ENCODE results near the gene CXCR5. TPM values are rescaled to one million over a fixed set of nuclear protein-coding genes. Genes with fewer than 3 reads are reported as not detected.

Gene CXCR5
- polyA plus RNA-seq, 1 donor (not counting 4 experiments of a cell fraction or from before 2014, with no cell fraction given), result not detected

- dilution Hi-C loops (cut with MboI; ENCODE audit: extremely low pct_ligation_motif_present, low sequenced_read_pairs), result no loop called here
- no peak overlapping the region for H3K4me2 ChIP-seq (ENCODE audit: control insufficient read depth, extremely low read depth, insufficient read depth, low read depth, low read length)
- no peaks in the 10 kb centered on the region for H3K9me3 ChIP-seq (ENCODE audit: control insufficient read depth, low read depth, low read length)
- H3K27ac ChIP-seq (ENCODE audit: control insufficient read depth, insufficient read depth, low read length), result no peak overlapping the region
- no peak overlapping the region for H2AFZ ChIP-seq (ENCODE audit: control insufficient read depth, low read length)
- H3K9me1 ChIP-seq (ENCODE audit: control insufficient read depth, extremely low read depth, insufficient read depth, low read length), result no peaks in the 10 kb centered on the region
- no peak for FAIRE-seq
- no peaks in the 10 kb centered on the region for H4K20me1 ChIP-seq (ENCODE audit: control insufficient read depth, extremely low read depth, insufficient read depth, low read length)
- H3K4me3 ChIP-seq (ENCODE audit: control insufficient read depth in 2 of 3, extremely low read depth in 1 of 3, insufficient read depth in 2 of 3, low read depth in 1 of 3, low read length in 3 of 3), result no peak overlapping the region
- no peak for DNase-seq (ENCODE audit: low read depth, low spot score)
- H3K79me2 ChIP-seq (ENCODE audit: control insufficient read depth, insufficient read depth, low read length), result no peaks in the 10 kb centered on the region
- no peaks in the 10 kb centered on the region for H3K36me3 ChIP-seq (ENCODE audit: control insufficient read depth in 2 of 2, extremely low read depth in 1 of 2, insufficient read depth in 2 of 2, low read length in 2 of 2)
- TF ChIP-seq CTCF (optimal IDR thresholded peaks at IDR 0.05 in 1 of 3, IDR thresholded peaks at IDR 0.05 in 1 of 3, conservative IDR thresholded peaks at IDR 0.05 in 1 of 3; ENCODE audit: extremely low read depth in 1 of 3, insufficient read depth in 2 of 3, low read length in 3 of 3) (no peak), EZH2 (IDR thresholded peaks at IDR 0.05; ENCODE audit: low read length) (no peak)
- H3K4me1 ChIP-seq (ENCODE audit: control insufficient read depth, extremely low read depth, insufficient read depth, low read length), result no peaks in the 10 kb centered on the region
- no peaks in the 10 kb centered on the region for H3K27me3 ChIP-seq (ENCODE audit: control insufficient read depth, extremely low read depth, insufficient read depth, low read length)
- no peak overlapping the region for H3K9ac ChIP-seq (ENCODE audit: control insufficient read depth, extremely low read depth, insufficient read depth, low read length)
Observed at GRCh38 chr11:118851970-118852369, 31.7 kb upstream of the CXCR5 start.

- Histone ChIP-seq H3K9ac (ENCODE audit: control insufficient read depth, extremely low read depth, insufficient read depth, low read length) (no peak overlapping the region), H3K4me3 (ENCODE audit: control insufficient read depth in 2 of 3, extremely low read depth in 1 of 3, insufficient read depth in 2 of 3, low read depth in 1 of 3, low read length in 3 of 3) (no peak overlapping the region), H2AFZ (ENCODE audit: control insufficient read depth, low read length) (no peak overlapping the region), H3K4me2 (ENCODE audit: control insufficient read depth, extremely low read depth, insufficient read depth, low read depth, low read length) (no peak overlapping the region), H3K36me3 (ENCODE audit: control insufficient read depth in 2 of 2, extremely low read depth in 1 of 2, insufficient read depth in 2 of 2, low read length in 2 of 2) (no peaks in the 10 kb centered on the region), H3K4me1 (ENCODE audit: control insufficient read depth, extremely low read depth, insufficient read depth, low read length) (no peaks in the 10 kb centered on the region), H3K9me1 (ENCODE audit: control insufficient read depth, extremely low read depth, insufficient read depth, low read length) (no peaks in the 10 kb centered on the region), H3K27me3 (ENCODE audit: control insufficient read depth, extremely low read depth, insufficient read depth, low read length) (no peaks in the 10 kb centered on the region), H3K27ac (ENCODE audit: control insufficient read depth, insufficient read depth, low read length) (no peak overlapping the region), H3K9me3 (ENCODE audit: control insufficient read depth, low read depth, low read length) (no peaks in the 10 kb centered on the region), H4K20me1 (ENCODE audit: control insufficient read depth, extremely low read depth, insufficient read depth, low read length) (no peaks in the 10 kb centered on the region), H3K79me2 (ENCODE audit: control insufficient read depth, insufficient read depth, low read length) (no peaks in the 10 kb centered on the region)
- FAIRE-seq (no peak), DNase-seq (ENCODE audit: low read depth, low spot score) (no peak)
- dilution Hi-C loops (cut with MboI; ENCODE audit: extremely low pct_ligation_motif_present, low sequenced_read_pairs), result no loop called here
- no peak for TF ChIP-seq EZH2 (IDR thresholded peaks at IDR 0.05; ENCODE audit: low read length)
- TF ChIP-seq CTCF (optimal IDR thresholded peaks at IDR 0.05 in 1 of 3, IDR thresholded peaks at IDR 0.05 in 1 of 3, conservative IDR thresholded peaks at IDR 0.05 in 1 of 3; ENCODE audit: extremely low read depth in 1 of 3, insufficient read depth in 2 of 3, low read length in 3 of 3), result no peak
Observed at GRCh38 chr11:118853678-118854077, 30.0 kb upstream of the CXCR5 start.

Data from keratinocyte (primary cell).